GM12878 (cell line): ENCODE results near the gene BCKDK. TPM values are rescaled to one million over a fixed set of nuclear protein-coding genes. Genes with fewer than 3 reads are reported as not detected.
A peak's percentile ranks its signal among the peaks of the same experiment; 100 is the strongest.

ENCODE experiments used
- BMI1 ChIP-seq: fragments of 450-650 bp; IDR thresholded peaks from 2 replicates; pipeline ENCODE4 v1.6.1; 2016; ENCODE audit warnings: mild to moderate bottlenecking, moderate library complexity, borderline replicate concordance
- E2F4 ChIP-seq: IDR thresholded peaks from 2 replicates; pipeline ENCODE4 v1.6.1; 2012; ENCODE audit warnings: low read depth, low read length, improper control_type of control experiment
- ELK1 ChIP-seq: IDR thresholded peaks from 2 replicates; pipeline ENCODE4 v1.6.1; 2012; ENCODE audit warnings: low read depth, low read length, improper control_type of control experiment
- FOXK2 ChIP-seq: fragments of 450-650 bp; IDR thresholded peaks from 2 replicates; pipeline ENCODE4 v1.6.1; 2017; ENCODE audit warnings: mild to moderate bottlenecking, moderate library complexity
- IRF5 ChIP-seq: fragments of 450-650 bp; IDR thresholded peaks from 2 replicates; pipeline ENCODE4 v1.6.1; 2017; ENCODE audit warnings: borderline replicate concordance
- MLLT1 ChIP-seq: fragments of 450-650 bp; IDR thresholded peaks from 2 replicates; pipeline ENCODE4 v1.6.1; 2016; ENCODE audit warnings: mild to moderate bottlenecking
- NFYB ChIP-seq: IDR thresholded peaks from 2 replicates; pipeline ENCODE4 v1.6.1; 2011; ENCODE audit warnings: low read depth, mild to moderate bottlenecking, low read length, improper control_type of control experiment, moderate library complexity; ENCODE audit not compliant: insufficient read depth
- PML ChIP-seq: IDR thresholded peaks from 2 replicates; pipeline ENCODE4 v1.6.1; 2012; ENCODE audit warnings: low read length, inconsistent platforms
- POLR2A ChIP-seq: IDR thresholded peaks from 2 replicates; pipeline ENCODE4 v1.6.1; 2011; ENCODE audit warnings: low read depth, mild to moderate bottlenecking, low read length
- RB1 ChIP-seq: fragments of 450-650 bp; formaldehyde crosslinking; IDR thresholded peaks from 2 replicates; pipeline ENCODE4 v1.6.1; 2017; ENCODE audit warnings: mild to moderate bottlenecking, borderline replicate concordance
- RUNX3 ChIP-seq: IDR thresholded peaks from 2 replicates; pipeline ENCODE4 v1.6.1; 2012; ENCODE audit warnings: low read length, inconsistent platforms
- SMARCA5 ChIP-seq: fragments of 450-650 bp; IDR thresholded peaks from 2 replicates; pipeline ENCODE4 v1.6.1; 2017; ENCODE audit warnings: mild to moderate bottlenecking
- SPI1 ChIP-seq: IDR thresholded peaks from 2 replicates; pipeline ENCODE4 v1.6.1; 2011; ENCODE audit warnings: low read depth, mild to moderate bottlenecking, low read length, moderate library complexity, borderline replicate concordance; ENCODE audit not compliant: insufficient read depth
- SUPT20H ChIP-seq: IDR thresholded peaks from 2 replicates; pipeline ENCODE4 v1.6.1; 2011; ENCODE audit warnings: low read depth, mild to moderate bottlenecking, low read length, moderate library complexity, borderline replicate concordance; ENCODE audit not compliant: control insufficient read depth
- TCF3 ChIP-seq: IDR thresholded peaks from 2 replicates; pipeline ENCODE4 v1.6.1; 2012; ENCODE audit warnings: low read depth, mild to moderate bottlenecking, low read length, borderline replicate concordance; ENCODE audit not compliant: insufficient read depth
- USF1 ChIP-seq: IDR thresholded peaks from 2 replicates; pipeline ENCODE4 v1.6.1; 2011; ENCODE audit warnings: borderline replicate concordance, low read depth, mild to moderate bottlenecking, moderate library complexity, mixed read lengths, low read length; ENCODE audit not compliant: insufficient read depth; ENCODE audit errors: extremely low read length
- USF2 ChIP-seq: IDR thresholded peaks from 2 replicates; pipeline ENCODE4 v1.6.1; 2011; ENCODE audit warnings: low read depth, low read length, improper control_type of control experiment, borderline replicate concordance
- ZBTB4 ChIP-seq: fragments of 450-650 bp; formaldehyde crosslinking; IDR thresholded peaks from 2 replicates; pipeline ENCODE4 v1.4.0; 2022; ENCODE audit warnings: mild to moderate bottlenecking, moderate library complexity
- polyA plus RNA-seq, 11 experiments: library from polyadenylated mRNA; depleted of rRNA in 4 of 11; unstranded in 6 of 11; stranded (reverse) in 5 of 11; fragments of >200 nt; fragmentation: Nextera tagmentation in 4 of 11; fragmentation: Illumina TruSeq in 1 of 11; extraction: Ambion mirVana in 4 of 11; extraction: Trizol in 1 of 11; gene quantifications; 1 replicate in 1 of 11; 2 replicates in 10 of 11; pipeline versions ENCODE4 v1.2.1 to v1.2.3, GENCODE V29; 2011 to 2016; ENCODE audit warnings: inconsistent platforms in 2 of 11, missing spikeins in 2 of 11, low read depth in 1 of 11
- total RNA-seq, 4 experiments: library from RNA; depleted of rRNA in 3 of 4; stranded (reverse); fragments of >200 nt in 3 of 4; fragmentation: Illumina TruSeq in 1 of 4; extraction: Trizol in 1 of 4; gene quantifications; 2 replicates each; pipeline versions ENCODE4 v1.2.1 to v1.2.3, GENCODE V29; 2013 to 2021

BCKDK gene
- total and polyA plus RNA-seq, 10 of the 15 experiments (the other 5 are each of a cell fraction or from before 2014, with no cell fraction given) = 0.68 to 56.6 (median 32.8) TPM

- TF ChIP-seq ZBTB4 (CRISPR knock-in tag) = no peak
- TF ChIP-seq MLLT1 = peak; percentile 72; the same call in 1 of the 2 replicates
- no peak for TF ChIP-seq IRF5
- peak; percentile 82 for TF ChIP-seq SPI1
- peak; percentile 87 for TF ChIP-seq FOXK2
- TF ChIP-seq ELK1 = peak; percentile 92
- peak; percentile 70 for TF ChIP-seq E2F4
- TF ChIP-seq PML = peak; percentile 98
- no peak for TF ChIP-seq SUPT20H
- no peak for TF ChIP-seq USF2
- peak; percentile 68; the same call in 1 of the 2 replicates for TF ChIP-seq RB1
- TF ChIP-seq SMARCA5 = peak; percentile 19; the same call in 1 of the 2 replicates
- no peak for TF ChIP-seq USF1
- peak; percentile 47; the same call in 1 of the 2 replicates for TF ChIP-seq TCF3
- TF ChIP-seq NFYB = no peak
- peak; percentile 56; the same call in 1 of the 2 replicates for TF ChIP-seq RUNX3
- peak; percentile 87 for TF ChIP-seq POLR2A
- TF ChIP-seq BMI1 = no peak
Observed at GRCh38 chr16:31073970-31074813, 34.0 kb upstream of the BCKDK start, which contains the start of the genes ZNF646 and ZNF668 (continued).
